ENCODE measurements around the gene PKN1.
"Not testable (repeated sequence)": the region's sequence is repeated elsewhere in the genome, so short reads cannot be mapped to it uniquely, and the experiment has no call there.

The PKN1 gene

DNA sequence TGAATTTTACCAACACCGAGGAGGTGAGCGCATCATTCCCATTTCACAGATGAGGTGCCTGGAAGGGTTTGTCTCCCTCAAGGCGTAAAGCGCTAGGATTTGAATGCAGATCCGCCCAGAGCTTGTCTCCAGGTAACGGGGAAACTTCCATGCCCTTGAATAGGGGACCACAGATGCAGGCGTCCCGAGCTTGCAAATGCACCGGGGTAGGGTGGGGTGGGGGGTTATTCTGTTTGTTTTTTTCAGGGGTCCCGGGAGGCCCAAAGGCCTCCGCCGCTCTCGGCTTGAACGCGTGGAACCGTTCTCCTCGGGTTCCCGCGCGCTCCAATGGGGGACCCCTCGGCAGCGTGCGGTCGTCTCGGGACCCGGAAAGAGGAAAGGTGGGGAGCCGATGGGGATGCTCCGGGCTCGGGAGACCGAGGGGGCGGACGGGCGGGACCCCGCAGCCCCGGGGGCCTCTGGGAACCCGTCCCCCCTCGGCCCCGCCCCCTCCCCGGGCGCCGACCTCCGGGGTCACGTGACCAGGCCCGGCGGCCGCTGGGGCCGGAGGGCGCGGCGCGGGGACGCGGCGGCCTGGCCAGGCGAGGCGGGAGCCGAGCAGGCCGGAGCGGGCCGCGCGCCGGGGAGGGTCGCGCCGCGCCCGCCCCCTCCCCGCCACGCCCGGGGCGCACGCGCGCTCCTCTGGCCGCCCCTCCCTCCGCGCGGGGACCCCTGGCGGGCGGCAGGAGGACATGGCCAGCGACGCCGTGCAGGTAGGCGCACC is at the start of gene PKN1:
TSS of gene PKN1 (plus strand) at position 516 of the 763 bp plus-strand sequence. CDS start at position 732, 216 bp downstream.
- in situ Hi-C loops (cut with HindIII; ENCODE audit: low sequenced_read_pairs) = no loop called here

- in situ Hi-C loops (cut with HindIII; ENCODE audit: low sequenced_read_pairs) = no loop called here
Measured at GRCh38 chr19:14383661-14384555, 49.2 kb upstream of the PKN1 start.

DNA sequence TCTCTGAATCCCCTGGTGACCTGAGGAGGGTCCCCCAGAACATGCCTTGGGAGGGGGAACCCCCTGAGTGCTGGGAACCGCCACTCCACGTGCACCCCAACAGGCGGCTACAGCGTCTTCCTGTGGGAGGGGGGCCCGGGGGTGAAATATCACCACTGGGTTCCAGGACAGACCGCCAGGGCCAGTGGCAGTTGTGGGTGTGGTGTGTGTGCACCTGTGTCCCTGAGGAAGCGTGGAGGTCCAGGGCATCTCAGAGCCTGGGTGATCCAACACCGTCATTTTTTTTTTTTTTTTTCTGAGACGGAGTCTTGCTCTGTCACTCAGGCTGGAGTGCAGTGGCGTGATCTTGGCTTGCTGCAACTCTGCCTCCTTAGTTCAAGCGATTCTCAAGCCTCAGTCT is 47.6 kb upstream of the PKN1 start:
- in situ Hi-C loops (cut with HindIII; ENCODE audit: low sequenced_read_pairs) = no loop called here

DNA sequence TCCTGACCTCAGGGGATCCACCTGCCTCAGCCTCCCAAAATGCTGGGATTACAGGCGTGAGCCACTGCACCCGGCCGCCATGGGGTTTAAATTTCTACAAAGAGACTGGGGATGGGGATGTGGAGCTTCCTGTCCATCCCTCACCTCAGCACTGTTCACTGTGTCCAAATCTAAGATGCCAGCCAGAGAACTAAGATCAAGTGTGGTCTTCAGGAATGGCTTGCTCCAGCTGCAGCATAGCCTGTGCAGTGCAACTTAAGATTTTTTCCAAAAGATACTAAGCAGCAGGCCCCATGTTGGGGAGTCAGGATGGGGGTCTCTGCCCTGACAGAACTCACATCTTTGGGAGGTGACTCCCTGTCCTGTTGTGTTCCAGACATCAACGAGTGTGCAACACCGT is 42.6 kb upstream of the PKN1 start:
- in situ Hi-C loops (cut with HindIII; ENCODE audit: low sequenced_read_pairs) = no loop called here

DNA sequence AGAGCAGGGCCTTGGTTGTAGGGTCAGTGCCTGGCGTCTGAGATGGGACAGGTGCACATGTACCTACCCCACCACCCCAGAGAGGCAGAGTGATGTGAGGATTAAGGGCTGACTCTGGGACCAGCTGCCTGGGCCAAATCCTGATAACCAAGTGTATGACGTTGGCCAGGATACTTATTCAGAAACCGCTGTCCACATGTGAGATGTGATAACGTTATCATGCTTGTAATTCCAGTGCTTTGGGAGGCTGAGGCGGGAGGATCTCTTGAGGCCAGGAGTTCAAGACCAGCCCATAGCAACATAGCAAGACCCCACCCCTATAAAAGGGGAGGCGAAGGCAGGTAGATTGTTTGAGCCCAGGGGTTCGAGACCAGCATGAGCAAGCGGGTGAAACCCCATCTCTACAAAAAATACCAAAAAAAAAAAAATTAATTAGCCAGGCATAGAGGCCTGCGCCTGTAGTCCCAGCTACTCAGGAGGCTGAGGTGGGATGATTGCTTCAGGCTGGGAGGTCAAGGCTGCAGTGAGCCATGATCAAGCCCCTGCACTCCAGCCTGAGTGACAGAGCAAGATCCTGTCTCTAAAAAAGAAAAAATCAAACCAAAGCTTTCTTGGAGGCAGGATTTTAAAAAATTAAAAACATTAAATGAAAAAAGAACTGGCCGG is 41.8 kb upstream of the PKN1 start:
- in situ Hi-C loops (cut with HindIII; ENCODE audit: low sequenced_read_pairs) = no loop called here

DNA sequence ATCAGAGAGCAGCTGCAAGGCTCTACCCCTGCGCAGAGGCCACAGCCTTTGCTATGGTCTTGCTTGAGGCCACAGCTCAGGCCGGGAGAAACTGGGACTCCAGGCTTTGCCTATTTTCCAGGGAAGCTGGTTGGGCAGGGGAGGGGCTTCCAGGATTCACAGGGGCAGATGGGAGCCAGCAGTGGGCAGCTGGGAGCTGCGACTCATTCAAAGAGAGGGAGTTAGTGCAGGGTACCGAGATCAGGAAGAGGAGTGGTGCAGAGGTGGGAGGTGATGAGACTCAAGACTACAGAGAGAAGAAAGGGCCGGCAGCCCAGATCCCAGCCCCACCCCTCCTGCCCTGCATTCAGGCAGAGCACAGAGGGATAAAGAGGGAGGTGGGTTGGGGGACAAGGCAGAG is 39.8 kb upstream of the PKN1 start:
- in situ Hi-C loops (cut with HindIII; ENCODE audit: low sequenced_read_pairs) = no loop called here

DNA sequence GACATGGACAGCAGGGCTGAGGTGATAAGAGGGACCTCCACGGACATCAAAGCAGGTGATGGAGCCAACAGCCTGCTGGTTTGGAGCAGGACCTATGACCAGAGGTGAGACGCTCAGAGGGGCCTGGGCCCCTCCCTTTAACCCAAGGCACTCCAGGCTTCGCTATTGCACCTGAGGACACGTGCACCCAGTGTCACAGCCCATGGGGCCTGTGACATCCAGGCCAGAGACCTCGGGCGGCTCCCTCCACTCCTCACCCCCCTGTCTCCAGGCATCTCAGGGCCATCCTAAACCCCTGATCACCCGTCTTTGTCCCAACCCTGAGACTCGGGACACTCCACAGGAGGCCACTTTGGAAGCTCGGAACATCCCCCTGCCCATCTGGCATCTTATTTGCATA is 38.9 kb upstream of the PKN1 start:
- in situ Hi-C loops (cut with HindIII; ENCODE audit: low sequenced_read_pairs) = no loop called here

GRCh38 chr19:14395262-14395661 is 37.8 kb upstream of the PKN1 start:
- in situ Hi-C loops (cut with HindIII; ENCODE audit: low sequenced_read_pairs) = no loop called here

DNA sequence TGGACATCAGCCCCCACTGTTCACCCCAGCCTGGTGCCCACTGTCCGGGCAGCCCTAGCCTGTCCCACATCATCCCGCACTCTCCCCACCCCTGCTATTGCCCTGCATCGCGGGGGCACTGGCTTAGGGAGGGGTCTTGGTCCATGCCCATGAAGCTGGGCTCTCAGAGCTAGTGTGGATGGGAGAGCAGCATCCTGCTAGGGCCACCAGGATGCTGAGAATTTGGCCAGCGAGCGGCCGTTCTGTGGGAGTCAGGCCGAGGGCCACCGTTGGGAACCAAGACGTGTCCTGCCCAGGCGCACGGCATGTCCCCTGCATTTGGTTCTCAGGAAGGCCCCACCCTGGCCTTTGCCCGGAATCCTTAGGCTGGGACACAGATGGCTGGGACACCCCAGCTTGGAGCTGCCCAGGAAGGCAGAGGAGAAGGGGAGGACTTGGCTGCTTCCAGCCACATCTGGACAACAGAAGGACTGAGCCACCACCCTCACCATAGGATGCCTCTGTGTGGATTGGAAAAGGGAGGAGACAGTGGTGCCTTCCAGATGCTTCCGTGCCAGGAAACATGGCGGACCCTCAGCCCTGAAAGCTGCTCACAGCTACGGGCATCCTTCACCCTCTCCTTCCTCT is 37.3 kb upstream of the PKN1 start:
- in situ Hi-C loops (cut with HindIII; ENCODE audit: low sequenced_read_pairs) = no loop called here

DNA sequence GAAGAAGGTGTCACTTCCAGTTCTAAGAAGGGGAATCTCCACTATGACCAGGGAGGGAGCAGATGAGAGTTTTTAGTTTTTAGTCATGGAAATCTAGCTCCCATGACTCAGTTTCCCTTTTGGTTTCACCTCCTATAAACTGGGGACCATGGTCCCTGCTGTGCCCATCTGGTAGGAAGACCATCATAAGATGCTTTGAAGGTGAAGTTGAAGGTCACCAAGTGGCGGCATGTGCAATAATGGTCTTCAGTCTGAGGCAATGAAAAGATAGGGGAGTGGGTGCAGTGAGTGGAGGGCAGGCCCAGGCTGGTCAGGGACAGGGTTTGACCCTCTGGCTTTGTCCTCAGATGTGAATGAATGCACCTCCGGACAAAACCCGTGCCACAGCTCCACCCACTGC is 36.4 kb upstream of the PKN1 start:
- in situ Hi-C loops (cut with HindIII; ENCODE audit: low sequenced_read_pairs) = not testable (repeated sequence)

DNA sequence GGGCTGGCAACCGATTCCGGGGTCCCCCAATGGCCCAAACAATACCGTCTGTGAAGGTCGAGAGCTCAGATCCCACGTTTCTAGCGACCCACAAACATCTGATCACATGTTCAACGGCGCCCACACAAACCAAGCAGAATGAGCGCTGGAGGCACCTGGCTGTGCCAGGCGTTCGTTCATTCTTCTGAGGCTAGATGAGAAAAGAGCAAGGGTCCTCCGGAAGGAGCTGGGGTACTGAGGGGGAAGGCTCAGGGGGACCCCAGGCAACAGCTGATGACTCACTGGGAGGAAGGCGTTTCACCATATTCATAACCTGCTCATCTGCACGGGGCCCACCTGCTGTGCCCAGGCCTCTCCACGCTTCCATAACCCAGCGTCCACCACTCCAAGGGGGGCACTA is 35.9 kb upstream of the PKN1 start:
- in situ Hi-C loops (cut with HindIII; ENCODE audit: low sequenced_read_pairs) = not testable (repeated sequence)

DNA sequence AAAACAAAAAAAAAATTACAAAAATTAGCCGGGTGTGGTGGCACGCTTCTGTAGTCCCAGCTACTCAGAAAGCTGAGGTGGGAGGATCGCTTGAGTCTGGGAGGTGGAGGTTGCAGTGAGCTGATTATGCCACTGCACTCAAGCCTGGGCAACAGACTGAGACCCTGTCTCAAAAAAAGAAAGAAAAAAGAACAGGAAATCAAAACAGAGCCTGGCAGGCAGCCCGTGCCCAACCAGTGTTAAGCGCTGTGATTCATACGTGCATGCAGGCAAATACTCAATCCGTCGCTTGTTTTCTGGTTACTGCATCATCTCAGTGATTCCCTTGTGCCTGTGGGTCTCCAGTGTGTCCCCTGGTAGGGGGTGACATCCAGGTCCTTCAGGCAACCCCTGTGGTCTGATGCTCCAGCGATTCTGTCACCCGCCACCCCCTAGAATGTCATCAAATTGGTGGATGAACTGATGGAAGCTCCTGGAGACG is 32.1 kb upstream of the PKN1 start:
- in situ Hi-C loops (cut with HindIII; ENCODE audit: low sequenced_read_pairs) = no loop called here

GRCh38 chr19:14401468-14402195 is 31.5 kb upstream of the PKN1 start:
- in situ Hi-C loops (cut with HindIII; ENCODE audit: low sequenced_read_pairs) = no loop called here

DNA sequence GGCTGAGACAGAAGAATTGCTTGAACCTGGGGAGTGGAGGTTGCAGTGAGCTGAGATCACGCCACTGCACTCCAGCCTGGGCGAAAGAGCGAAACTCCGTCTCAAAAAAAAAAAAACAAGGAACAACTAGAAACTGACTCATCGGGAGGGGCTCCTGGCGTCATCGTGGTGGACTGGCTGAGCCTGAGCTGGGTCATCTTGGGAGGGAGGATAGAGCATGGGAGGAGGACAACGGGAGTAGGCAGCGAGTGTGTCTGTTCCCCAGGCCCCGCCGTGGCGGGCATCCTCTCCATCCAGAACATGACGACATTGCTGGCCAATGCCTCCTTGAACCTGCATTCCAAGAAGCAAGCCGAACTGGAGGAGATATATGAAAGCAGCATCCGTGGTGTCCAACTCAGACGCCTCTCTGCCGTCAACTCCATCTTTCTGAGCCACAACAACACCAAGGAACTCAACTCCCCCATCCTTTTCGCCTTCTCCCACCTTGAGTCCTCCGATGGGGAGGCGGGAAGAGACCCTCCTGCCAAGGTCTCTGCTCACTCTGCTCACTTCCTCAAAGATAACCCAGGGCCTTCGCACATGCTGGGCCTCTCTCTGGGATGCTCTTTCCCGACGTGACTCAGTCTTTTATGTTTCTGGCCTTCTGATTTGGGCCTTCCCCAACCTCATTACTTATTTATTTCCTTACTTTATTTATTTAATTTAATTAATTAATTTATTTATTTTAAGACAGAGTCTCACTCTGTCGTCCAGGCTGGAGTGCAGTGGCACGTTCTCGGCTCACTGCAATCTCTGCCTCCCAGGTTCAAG is 30.6 kb upstream of the PKN1 start:
- in situ Hi-C loops (cut with HindIII; ENCODE audit: low sequenced_read_pairs) = no loop called here

DNA sequence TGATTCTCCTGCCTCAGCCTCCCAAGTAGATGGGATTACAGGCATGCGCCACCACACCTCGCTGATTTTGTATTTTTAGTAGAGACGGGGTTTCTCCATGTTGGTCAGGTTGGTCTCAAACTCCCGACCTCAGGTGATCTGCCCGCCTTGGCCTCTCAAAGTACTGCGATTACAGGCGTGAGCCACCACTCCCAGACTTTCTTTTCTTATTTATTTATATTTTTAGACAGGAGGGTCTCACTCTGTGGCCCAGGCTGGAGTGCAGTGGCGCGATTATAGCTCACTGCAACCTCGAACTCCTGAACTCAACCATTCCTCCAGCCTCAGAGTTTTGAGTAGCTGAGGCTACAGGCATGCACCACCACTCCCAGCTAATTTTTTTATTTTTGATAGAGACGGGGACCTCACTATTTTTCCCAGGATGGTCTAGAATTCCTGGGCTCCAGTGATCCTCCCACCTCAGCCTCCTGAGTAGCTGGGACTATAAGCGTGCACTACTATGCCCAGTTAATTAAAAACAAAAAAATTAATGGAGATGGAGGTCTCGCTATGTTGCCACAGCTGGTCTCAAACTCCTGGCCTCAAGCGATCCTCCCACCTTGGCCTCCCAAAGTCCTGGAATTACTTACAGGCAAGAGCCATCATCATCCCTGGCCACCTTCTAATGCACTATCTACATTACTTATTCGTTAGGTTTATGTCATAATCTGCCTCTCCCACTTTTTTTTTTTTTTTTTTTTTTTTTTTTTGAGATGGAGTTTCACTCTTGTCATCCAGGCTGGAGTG is 29.8 kb upstream of the PKN1 start:
- in situ Hi-C loops (cut with HindIII; ENCODE audit: low sequenced_read_pairs) = not testable (repeated sequence)

DNA sequence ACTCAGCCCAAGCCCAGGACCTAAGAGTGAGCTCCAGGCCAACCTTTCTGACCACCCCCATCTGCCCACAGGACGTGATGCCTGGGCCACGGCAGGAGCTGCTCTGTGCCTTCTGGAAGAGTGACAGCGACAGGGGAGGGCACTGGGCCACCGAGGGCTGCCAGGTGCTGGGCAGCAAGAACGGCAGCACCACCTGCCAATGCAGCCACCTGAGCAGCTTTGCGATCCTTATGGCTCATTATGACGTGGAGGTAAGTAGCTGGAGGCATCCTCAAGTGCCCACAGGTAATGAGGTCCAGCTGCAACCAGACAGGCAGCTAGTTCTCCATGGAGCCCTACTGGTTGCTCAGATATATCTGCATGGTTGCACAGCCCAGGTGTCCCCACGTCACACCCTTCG is 28.8 kb upstream of the PKN1 start:
- in situ Hi-C loops (cut with HindIII; ENCODE audit: low sequenced_read_pairs) = no loop called here

DNA sequence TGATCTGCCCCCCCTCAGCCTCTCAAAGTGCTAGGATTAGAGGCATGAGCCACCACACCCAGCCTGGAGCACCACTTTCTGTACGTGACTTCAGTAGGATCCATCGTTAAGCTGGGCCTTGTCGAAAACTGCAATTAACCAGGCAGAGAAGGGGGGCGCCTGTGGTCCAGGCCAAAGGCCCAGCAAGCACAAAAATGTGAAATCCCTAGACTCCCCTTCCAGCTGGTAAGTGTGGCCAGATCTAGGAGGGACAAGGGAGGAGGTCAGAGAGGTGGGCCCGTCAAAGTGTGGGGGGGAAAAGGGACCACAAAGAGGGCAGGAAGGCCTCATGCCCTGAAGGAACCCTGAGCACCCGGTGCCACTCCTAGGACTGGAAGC is 27.7 kb upstream of the PKN1 start:
- in situ Hi-C loops (cut with HindIII; ENCODE audit: low sequenced_read_pairs) = no loop called here

DNA sequence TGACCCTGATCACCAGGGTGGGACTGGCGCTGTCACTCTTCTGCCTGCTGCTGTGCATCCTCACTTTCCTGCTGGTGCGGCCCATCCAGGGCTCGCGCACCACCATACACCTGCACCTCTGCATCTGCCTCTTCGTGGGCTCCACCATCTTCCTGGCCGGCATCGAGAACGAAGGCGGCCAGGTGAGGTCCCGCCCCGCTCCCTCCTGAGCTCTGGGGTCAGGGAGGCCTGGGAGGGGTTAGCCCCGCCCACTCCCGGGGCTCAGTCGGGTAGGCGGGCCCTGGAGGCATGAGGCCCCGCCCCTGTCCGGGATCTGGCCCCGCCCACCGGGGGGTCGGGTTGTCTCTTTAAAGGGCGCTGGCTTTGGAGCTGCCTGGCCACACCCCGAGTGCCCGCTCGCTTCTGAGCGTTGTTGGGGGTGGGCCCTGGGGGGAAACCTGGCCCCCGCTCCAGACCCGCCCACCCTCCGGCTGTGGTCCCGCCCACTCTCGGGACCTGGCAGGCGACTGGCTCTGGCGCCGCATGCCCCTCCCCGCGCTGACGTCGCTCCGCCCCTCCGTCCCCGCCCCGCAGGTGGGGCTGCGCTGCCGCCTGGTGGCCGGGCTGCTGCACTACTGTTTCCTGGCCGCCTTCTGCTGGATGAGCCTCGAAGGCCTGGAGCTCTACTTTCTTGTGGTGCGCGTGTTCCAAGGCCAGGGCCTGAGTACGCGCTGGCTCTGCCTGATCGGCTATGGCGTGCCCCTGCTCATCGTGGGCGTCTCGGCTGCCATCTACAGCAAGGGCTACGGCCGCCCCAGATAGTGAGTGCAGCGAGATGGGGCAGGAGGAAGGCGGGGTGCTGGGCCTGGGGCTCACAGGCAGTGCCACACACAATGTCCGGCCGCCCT is 27.1 kb upstream of the PKN1 start:
- in situ Hi-C loops (cut with HindIII; ENCODE audit: low sequenced_read_pairs) = no loop called here
